H1 (cell line): ENCODE results near the gene C1orf21. TPM values are rescaled to one million over a fixed set of nuclear protein-coding genes. Genes with fewer than 3 reads are reported as not detected.

ENCODE experiments used
- CTCF ChIA-PET: fragments of 300-600 bp; sonication (Branson Sonifier 250); formaldehyde crosslinking; loops from one replicate; lab custom pipeline; 2021; ENCODE audit not compliant: partially characterized antibody; lab: Charles Lee
- POLR2A ChIA-PET: fragments of 300-600 bp; sonication (Branson Sonifier 250); formaldehyde crosslinking; loops from one replicate; lab custom pipeline; 2021; ENCODE audit warnings: inconsistent platforms; ENCODE audit not compliant: partially characterized antibody; lab: Charles Lee
- DNase-seq, 2 experiments: peaks; one replicate each; pipeline versions ENCODE4 v3.0.0 to v3.0.0-alpha.2; 2010 to 2022; ENCODE audit warnings: low spot score in 2 of 2, low read depth in 1 of 2, mixed read lengths in 1 of 2
- FAIRE-seq: peaks from 2 replicates; lab custom pipeline; 2011; peaks lifted over from hg19 to GRCh38; lab: Jason Lieb, UNC
- H2AFZ ChIP-seq: 2 replicates; pipeline ENCODE4 v1.8.1; 2012; ENCODE audit warnings: low read length, inconsistent platforms
- H2AK5ac ChIP-seq: 2 replicates; pipeline ENCODE4 v1.6.1; 2013; ENCODE audit warnings: low read depth, low read length
- H2BK120ac ChIP-seq: replicated peaks from 2 replicates; pipeline ENCODE3; 2013; ENCODE audit warnings: low read depth, low read length, inconsistent platforms
- H2BK12ac ChIP-seq: 2 replicates; pipeline ENCODE4 v1.6.1; 2013; ENCODE audit warnings: low read depth, low read length
- H2BK15ac ChIP-seq: 2 replicates; pipeline ENCODE4 v1.6.1; 2013; ENCODE audit warnings: low read length
- H2BK20ac ChIP-seq: 2 replicates; pipeline ENCODE4 v1.6.1; 2013; ENCODE audit warnings: low read length
- H2BK5ac ChIP-seq: 2 replicates; pipeline ENCODE4 v1.6.1; 2013; ENCODE audit warnings: low read depth, low read length
- H3K14ac ChIP-seq: 2 replicates; pipeline ENCODE4 v1.6.1; 2013; ENCODE audit warnings: inconsistent platforms; ENCODE audit not compliant: insufficient read length
- H3K18ac ChIP-seq: 2 replicates; pipeline ENCODE4 v1.6.1; 2013; ENCODE audit warnings: low read length; ENCODE audit errors: extremely low read depth
- H3K23ac ChIP-seq: 2 replicates; pipeline ENCODE4 v1.6.1; 2013; ENCODE audit warnings: inconsistent platforms; ENCODE audit not compliant: insufficient read length
- H3K23me2 ChIP-seq: 2 replicates; pipeline ENCODE4 v1.6.1; 2013; ENCODE audit warnings: low read depth, low read length
- H3K27ac ChIP-seq: 2 replicates; pipeline ENCODE4 v1.6.1; 2011; ENCODE audit warnings: low read depth, low read length, inconsistent platforms
- H3K27me3 ChIP-seq, 4 experiments: replicated peaks in 1 of 4; 1 replicate in 1 of 4; 2 replicates in 3 of 4; pipeline versions ENCODE4 v1.6.1 to v1.8.1; 2011 to 2013; ENCODE audit warnings: low read length in 3 of 4, mild to moderate bottlenecking in 3 of 4, inconsistent platforms in 2 of 4, mixed read lengths in 2 of 4, moderate library complexity in 1 of 4; ENCODE audit not compliant: control insufficient read depth in 3 of 4, insufficient read depth in 3 of 4; ENCODE audit errors: extremely low read depth in 1 of 4
- H3K36me3 ChIP-seq, 4 experiments: 2 replicates each; pipeline versions ENCODE4 v1.6.1 to v1.8.1; 2011 to 2013; ENCODE audit warnings: mild to moderate bottlenecking in 4 of 4, low read length in 3 of 4, moderate library complexity in 2 of 4, control low read depth in 1 of 4, inconsistent platforms in 1 of 4; ENCODE audit not compliant: insufficient read depth in 4 of 4, control insufficient read depth in 2 of 4
- H3K4ac ChIP-seq: replicated peaks from 2 replicates; pipeline ENCODE3; 2013; ENCODE audit warnings: low read length, low read depth, mixed read lengths, inconsistent platforms; ENCODE audit not compliant: insufficient read length
- H3K4me1 ChIP-seq, 4 experiments: replicated peaks in 1 of 4; 1 replicate in 1 of 4; 2 replicates in 3 of 4; pipeline versions ENCODE4 v1.6.1 to v1.8.1; 2011 to 2013; ENCODE audit warnings: low read length in 3 of 4, inconsistent platforms in 2 of 4, mixed read lengths in 1 of 4; ENCODE audit not compliant: insufficient read depth in 4 of 4, control insufficient read depth in 3 of 4
- H3K4me2 ChIP-seq, 2 experiments: 2 replicates each; pipeline versions ENCODE4 v1.6.1 to v1.8.1; 2011 to 2013; ENCODE audit warnings: low read depth in 2 of 2, low read length in 2 of 2, control low read depth in 1 of 2, inconsistent platforms in 1 of 2, mild to moderate bottlenecking in 1 of 2; ENCODE audit not compliant: insufficient read depth in 1 of 2
- H3K4me3 ChIP-seq, 4 experiments: fragments of 200-600, 300-600 bp in 1 of 4; sonication (generic), shearing (Covaris generic), sonication (Bioruptor Twin) in 1 of 4; 2 replicates each; pipeline versions ENCODE4 v1.5.1 to v1.8.1; 2011 to 2016; ENCODE audit warnings: low read length in 4 of 4, low read depth in 3 of 4, control low read depth in 2 of 4, inconsistent platforms in 2 of 4, mild to moderate bottlenecking in 2 of 4, mixed read lengths in 1 of 4, moderate library complexity in 1 of 4; ENCODE audit not compliant: insufficient read depth in 2 of 4; ENCODE audit errors: extremely low read depth in 1 of 4
- H3K56ac ChIP-seq: replicated peaks from 2 replicates; pipeline ENCODE3; 2013; ENCODE audit warnings: low read depth, mild to moderate bottlenecking, mixed read lengths, low read length, inconsistent platforms; ENCODE audit not compliant: insufficient read length
- H3K79me1 ChIP-seq: 2 replicates; pipeline ENCODE4 v1.6.1; 2013; ENCODE audit warnings: low read depth, low read length, control low read depth
- H3K79me2 ChIP-seq, 2 experiments: 2 replicates each; pipeline versions ENCODE4 v1.6.1 to v1.8.1; 2012 to 2013; ENCODE audit warnings: low read length in 2 of 2, mild to moderate bottlenecking in 2 of 2, inconsistent platforms in 1 of 2; ENCODE audit not compliant: insufficient read depth in 2 of 2, control insufficient read depth in 1 of 2
- H3K9ac ChIP-seq, 4 experiments: replicated peaks in 1 of 4; 1 replicate in 1 of 4; 2 replicates in 3 of 4; pipeline versions ENCODE4 v1.6.1 to v1.8.1; 2011 to 2013; ENCODE audit warnings: low read depth in 3 of 4, low read length in 3 of 4, control low read depth in 2 of 4, mild to moderate bottlenecking in 2 of 4, moderate library complexity in 2 of 4, inconsistent platforms in 1 of 4; ENCODE audit errors: extremely low read depth in 1 of 4
- H3K9me3 ChIP-seq, 2 experiments: 2 replicates each; pipeline versions ENCODE4 v1.6.1 to v1.8.1; 2012 to 2013; ENCODE audit warnings: mild to moderate bottlenecking in 2 of 2, moderate library complexity in 2 of 2, control low read depth in 1 of 2, inconsistent platforms in 1 of 2, low read depth in 1 of 2, low read length in 1 of 2, mixed read lengths in 1 of 2; ENCODE audit not compliant: insufficient read depth in 2 of 2
- H4K20me1 ChIP-seq, 2 experiments: replicated peaks in 1 of 2; 2 replicates each; pipeline versions ENCODE3 to v1.8.1; 2011 to 2013; ENCODE audit warnings: inconsistent platforms in 2 of 2, low read length in 2 of 2, mild to moderate bottlenecking in 1 of 2; ENCODE audit not compliant: insufficient read depth in 2 of 2, control insufficient read depth in 1 of 2
- H4K5ac ChIP-seq: 2 replicates; pipeline ENCODE4 v1.6.1; 2013; ENCODE audit warnings: low read length, low read depth, mixed read lengths, inconsistent platforms; ENCODE audit not compliant: insufficient read length
- H4K8ac ChIP-seq: 2 replicates; pipeline ENCODE4 v1.8.0; 2013; ENCODE audit warnings: mild to moderate bottlenecking, moderate library complexity, low read length, inconsistent platforms; ENCODE audit not compliant: insufficient read depth; ENCODE audit errors: extremely low read depth
- H4K91ac ChIP-seq: replicated peaks from 2 replicates; pipeline ENCODE3; 2013; ENCODE audit warnings: low read length, mixed read lengths, inconsistent platforms; ENCODE audit not compliant: insufficient read length
- ATF2 ChIP-seq: IDR thresholded peaks from 2 replicates; pipeline ENCODE4 v1.6.1; 2012; ENCODE audit warnings: low read length, inconsistent platforms
- BCL11A ChIP-seq, 2 experiments: IDR thresholded peaks; one replicate each; pipeline ENCODE4 v1.6.1; 2011; ENCODE audit warnings: low read depth in 2 of 2, low read length in 2 of 2, mild to moderate bottlenecking in 2 of 2
- BRCA1 ChIP-seq: IDR thresholded peaks from 2 replicates; pipeline ENCODE4 v1.6.1; 2012; ENCODE audit warnings: low read depth, low read length, improper control_type of control experiment
- FOSL1 ChIP-seq: IDR thresholded peaks from 2 replicates; pipeline ENCODE4 v1.6.1; 2011; ENCODE audit warnings: mild to moderate bottlenecking, low read depth, low read length, moderate library complexity; ENCODE audit not compliant: insufficient read depth
- NRF1 ChIP-seq: IDR thresholded peaks from 2 replicates; pipeline ENCODE4 v1.6.1; 2011; ENCODE audit warnings: mild to moderate bottlenecking, low read depth, low read length, improper control_type of control experiment
- PHF8 ChIP-seq: fragments of 200-600 bp; sonication (generic); conservative IDR thresholded peaks from 2 replicates; pipeline ENCODE4 v1.7.1; 2012; ENCODE audit warnings: low read depth, mild to moderate bottlenecking, inconsistent platforms, low read length, moderate library complexity
- SP2 ChIP-seq: IDR thresholded peaks from 2 replicates; pipeline ENCODE4 v1.6.1; 2012; ENCODE audit warnings: mild to moderate bottlenecking, low read length, inconsistent platforms
- SP4 ChIP-seq: IDR thresholded peaks from 2 replicates; pipeline ENCODE4 v1.6.1; 2012; ENCODE audit warnings: low read length, inconsistent platforms
- SRF ChIP-seq: IDR thresholded peaks from 2 replicates; pipeline ENCODE4 v1.6.1; 2011; ENCODE audit warnings: mild to moderate bottlenecking, low read depth, low read length, moderate library complexity
- TEAD4 ChIP-seq: IDR thresholded peaks from 2 replicates; pipeline ENCODE4 v1.6.1; 2012; ENCODE audit warnings: low read depth, low read length, inconsistent platforms, mixed read lengths
- YY1 ChIP-seq: IDR thresholded peaks from 2 replicates; pipeline ENCODE4 v1.6.1; 2011; ENCODE audit warnings: low read depth, mild to moderate bottlenecking, low read length
- WGBS, 2 experiments: shearing (Covaris generic) in 1 of 2; methylation state at CpG; one replicate each; pipeline versions ENCODE4 v1.1.6 to v1.1.7; 2013 to 2015; ENCODE audit warnings: low lambda C conversion rate in 2 of 2, mixed read lengths in 2 of 2, inconsistent platforms in 1 of 2, low coverage in 1 of 2, missing lambda C conversion rate in 1 of 2; ENCODE audit not compliant: insufficient replicate concordance in 2 of 2, insufficient coverage in 1 of 2, insufficient read length in 1 of 2; ENCODE audit errors: extremely low coverage in 1 of 2, missing lambda C conversion rate in 1 of 2; 5-methylcytosine and 5-hydroxymethylcytosine counted together
- polyA plus RNA-seq, 7 experiments: library from polyadenylated mRNA; depleted of rRNA in 3 of 7; stranded (reverse) in 5 of 7; unstranded in 2 of 7; fragments of >200 nt in 5 of 7; fragments of 200-250 nt in 2 of 7; gene quantifications; 1 replicate in 5 of 7; 2 replicates in 1 of 7; 4 replicates in 1 of 7; pipeline versions ENCODE4 v1.2.1 to v1.2.3, GENCODE V29; 2011 to 2013; ENCODE audit warnings: missing spikeins in 2 of 7, mixed read lengths in 2 of 7
- total RNA-seq: library from RNA; stranded (reverse); fragmentation: NEBNext Ultra II Directional; extraction: Animal tissue kit (Norgen Biotek cat#: 25700); gene quantifications from 2 replicates; pipeline ENCODE4 v1.2.1, GENCODE V29; 2021
- TF ChIP-seq, protein P1 (sequence below): IDR thresholded peaks from 2 replicates; pipeline ENCODE4 v1.6.1; 2011; ENCODE audit warnings: low read length, improper control_type of control experiment

C1orf21 gene
- total and polyA plus RNA-seq, 2 of the 8 experiments (the other 6 are each of a cell fraction or from before 2014, with no cell fraction given), result 16.6 to 51.0 TPM

DNA sequence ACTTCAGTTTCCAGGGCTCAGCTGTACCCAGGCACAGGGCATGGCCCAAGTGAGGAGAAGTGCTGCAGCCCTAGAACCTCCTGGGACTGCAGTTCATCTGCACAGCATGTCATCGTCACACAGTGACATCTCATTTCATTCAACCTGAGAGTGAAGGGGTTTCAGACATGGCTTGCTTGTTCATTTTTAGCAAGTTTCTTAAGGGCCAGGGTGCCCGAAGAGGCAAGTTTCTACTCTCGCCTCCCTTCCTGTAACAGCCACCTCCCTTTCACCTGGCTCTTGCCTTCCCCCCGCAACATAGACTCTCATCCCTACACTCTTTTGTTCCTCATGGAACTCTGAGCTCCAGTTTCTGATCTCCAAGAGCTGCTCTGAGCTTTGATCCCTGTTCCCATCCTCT is 108.1 kb downstream of the C1orf21 start:
- Histone ChIP-seq H3K23me2 (no peaks in the 10 kb centered on the region), H3K18ac (no peak overlapping the region; the same call in 1 of the 2 replicates), H3K4me3 (no peak overlapping the region), H2BK20ac (no peak overlapping the region), H2AK5ac (peak overlapping the region; percentile 89; the same call in 1 of the 2 replicates), H3K4me2 (no peak overlapping the region), H3K56ac (no peak overlapping the region), H3K36me3 (no peaks in the 10 kb centered on the region), H3K79me2 (peaks cover 0 to 76% of the 10 kb centered on the region in 2 experiments; a peak in 3 of 4 replicates), H3K79me1 (peaks cover 3% of the 10 kb centered on the region; the same call in 1 of the 2 replicates), H3K14ac (no peak overlapping the region), H4K5ac (no peak overlapping the region), H3K9ac (0 out of 7 replicates have a peak overlapping the region, but pooled peaks of 1 of the 4 experiments have one; percentile 29), H4K8ac (no peak overlapping the region), H2BK120ac (no peak overlapping the region), H2AFZ (no peak overlapping the region), H3K23ac (no peak overlapping the region), H3K27me3 (no peaks in the 10 kb centered on the region), H3K27ac (no peak overlapping the region), H2BK15ac (0 out of 2 replicates have a peak overlapping the region, but pooled peaks have one; percentile 32), H2BK12ac (no peak overlapping the region), H3K4ac (no peak overlapping the region), H2BK5ac (no peak overlapping the region; the same call in 1 of the 2 replicates), H4K20me1 (no peaks in the 10 kb centered on the region), H3K9me3 (no peaks in the 10 kb centered on the region), H3K4me1 (peaks cover 0 to 25% (median 19%) of the 10 kb centered on the region in 4 experiments; a peak in 4 of 7 replicates), H4K91ac (no peak overlapping the region)
- DNase-seq (no peak), FAIRE-seq (no peak)
- WGBS, 2 experiments, result 84% methylated on average over 4 of the region's 4 CpGs; no CpG with 5 or more reads in 1 of the 2 experiments
- ChIA-PET CTCF (no interaction called here), POLR2A (interaction anchor here (2.3 kb wide), 1 partner anchor 14 kb away, joined by 6 read pairs; no protein-coding TSS in a partner anchor)
- no peak for TF ChIP-seq SP4
- no peak for TF ChIP-seq TEAD4
- TF ChIP-seq SRF, result no peak
- TF ChIP-seq SP2, result no peak
- no peak for TF ChIP-seq BRCA1
- no peak for TF ChIP-seq PHF8
- no peak for TF ChIP-seq FOSL1
- no peak for TF ChIP-seq NRF1
- no peak for TF ChIP-seq BCL11A (IDR thresholded peaks at IDR 0.05; ENCODE audit: low read depth in 2 of 2, low read length in 2 of 2)
- no peak for TF ChIP-seq YY1
- TF ChIP-seq, protein P1, sequence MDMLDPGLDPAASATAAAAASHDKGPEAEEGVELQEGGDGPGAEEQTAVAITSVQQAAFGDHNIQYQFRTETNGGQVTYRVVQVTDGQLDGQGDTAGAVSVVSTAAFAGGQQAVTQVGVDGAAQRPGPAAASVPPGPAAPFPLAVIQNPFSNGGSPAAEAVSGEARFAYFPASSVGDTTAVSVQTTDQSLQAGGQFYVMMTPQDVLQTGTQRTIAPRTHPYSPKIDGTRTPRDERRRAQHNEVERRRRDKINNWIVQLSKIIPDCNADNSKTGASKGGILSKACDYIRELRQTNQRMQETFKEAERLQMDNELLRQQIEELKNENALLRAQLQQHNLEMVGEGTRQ, result no peak
- TF ChIP-seq ATF2, result no peak
